ENCODE measurements around the gene KCTD17. TPM values are rescaled to one million over a fixed set of nuclear protein-coding genes. Genes with fewer than 3 reads are reported as not detected.

The KCTD17 gene
- total and polyA plus RNA-seq, 2 donors from 2014 or later: 9.6 to 13.9 TPM

DNA sequence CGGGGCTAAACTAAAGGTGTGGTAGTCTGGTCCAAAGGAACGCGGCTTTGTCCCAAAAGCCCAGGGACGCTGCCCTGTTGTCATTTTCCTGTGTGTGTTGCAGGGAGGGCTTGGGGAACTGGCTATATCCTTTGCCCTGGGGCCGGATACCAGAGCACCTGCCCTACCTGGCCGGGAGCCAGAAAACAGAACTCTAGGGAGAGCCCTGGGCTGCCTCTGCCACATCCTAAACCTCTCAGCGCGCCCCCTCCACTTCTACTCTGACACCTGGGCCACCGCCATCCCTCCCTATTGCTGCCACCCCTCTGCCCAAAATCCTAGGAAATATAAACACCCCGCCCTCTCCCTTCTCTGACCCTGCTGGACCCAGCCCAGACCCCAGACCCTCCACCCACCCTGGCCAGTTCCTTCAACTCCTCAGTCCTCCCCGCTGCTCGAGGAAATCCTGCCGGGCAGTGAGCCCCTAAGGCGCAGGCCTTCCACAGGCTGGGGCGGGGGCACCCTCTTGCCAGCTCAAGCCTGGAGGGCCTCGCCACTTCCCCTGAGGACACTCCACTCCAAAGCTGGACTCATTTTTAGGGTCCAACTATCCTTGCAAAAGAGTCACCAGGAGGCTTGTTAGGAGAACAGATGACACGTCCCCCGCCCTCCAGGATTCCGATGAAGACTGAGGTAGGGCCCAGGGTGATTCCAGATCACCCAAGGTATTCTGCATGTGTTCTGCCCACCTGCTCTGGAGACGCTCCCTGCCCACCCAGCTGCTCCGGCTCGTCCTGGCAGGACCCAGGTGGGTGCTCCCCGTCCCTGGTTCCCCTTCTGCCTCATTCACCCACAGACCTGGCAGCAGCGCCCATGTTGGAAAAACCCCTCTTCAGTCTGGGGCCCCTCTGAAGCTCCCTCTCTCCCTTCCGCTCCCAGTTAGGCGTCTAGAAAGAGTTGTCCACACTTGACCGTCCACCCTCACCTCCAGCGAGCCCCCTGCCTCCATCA lies 12.2 kb downstream of the KCTD17 start:
- DNase-seq (peak in 3 of 5 donors; percentile 41 to 67 (median 53)), FAIRE-seq (no peak)
- Histone ChIP-seq H3K4me3 (ENCODE audit: low read length in 3 of 3) (no peak overlapping the region), H3K4me1 (ENCODE audit: control insufficient read depth in 2 of 3, insufficient read depth in 2 of 3, low read depth in 1 of 3, low read length in 3 of 3) (no peaks in the 10 kb centered on the region), H3K27ac (ENCODE audit: low read depth in 2 of 2, low read length in 2 of 2) (no peak overlapping the region), H3K36me3 (ENCODE audit: control insufficient read depth in 2 of 3, insufficient read depth in 3 of 3, low read length in 3 of 3) (no peaks in the 10 kb centered on the region), H3K9ac (ENCODE audit: low read length in 3 of 3) (no peak overlapping the region), H3K9me3 (ENCODE audit: control insufficient read depth in 2 of 3, insufficient read depth in 1 of 3, low read length in 3 of 3) (no peaks in the 10 kb centered on the region), H3K27me3 (ENCODE audit: control insufficient read depth, insufficient read depth, low read length) (no peaks in the 10 kb centered on the region)
- TF ChIP-seq, protein P1, sequence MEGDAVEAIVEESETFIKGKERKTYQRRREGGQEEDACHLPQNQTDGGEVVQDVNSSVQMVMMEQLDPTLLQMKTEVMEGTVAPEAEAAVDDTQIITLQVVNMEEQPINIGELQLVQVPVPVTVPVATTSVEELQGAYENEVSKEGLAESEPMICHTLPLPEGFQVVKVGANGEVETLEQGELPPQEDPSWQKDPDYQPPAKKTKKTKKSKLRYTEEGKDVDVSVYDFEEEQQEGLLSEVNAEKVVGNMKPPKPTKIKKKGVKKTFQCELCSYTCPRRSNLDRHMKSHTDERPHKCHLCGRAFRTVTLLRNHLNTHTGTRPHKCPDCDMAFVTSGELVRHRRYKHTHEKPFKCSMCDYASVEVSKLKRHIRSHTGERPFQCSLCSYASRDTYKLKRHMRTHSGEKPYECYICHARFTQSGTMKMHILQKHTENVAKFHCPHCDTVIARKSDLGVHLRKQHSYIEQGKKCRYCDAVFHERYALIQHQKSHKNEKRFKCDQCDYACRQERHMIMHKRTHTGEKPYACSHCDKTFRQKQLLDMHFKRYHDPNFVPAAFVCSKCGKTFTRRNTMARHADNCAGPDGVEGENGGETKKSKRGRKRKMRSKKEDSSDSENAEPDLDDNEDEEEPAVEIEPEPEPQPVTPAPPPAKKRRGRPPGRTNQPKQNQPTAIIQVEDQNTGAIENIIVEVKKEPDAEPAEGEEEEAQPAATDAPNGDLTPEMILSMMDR (IDR thresholded peaks at IDR 0.05; ENCODE audit: borderline replicate concordance, extremely low read depth, insufficient read depth): no peak
- intact Hi-C loops (cut with DNase I): no loop called here

- Histone ChIP-seq H3K9ac (ENCODE audit: low read length in 3 of 3) (no peak overlapping the region), H3K4me3 (ENCODE audit: low read length in 3 of 3) (no peak overlapping the region), H3K27me3 (ENCODE audit: control insufficient read depth, insufficient read depth, low read length) (peaks cover 3% of the 10 kb centered on the region), H3K27ac (ENCODE audit: low read depth in 2 of 2, low read length in 2 of 2) (no peak overlapping the region), H3K36me3 (ENCODE audit: control insufficient read depth in 2 of 3, insufficient read depth in 3 of 3, low read length in 3 of 3) (no peaks in the 10 kb centered on the region), H3K9me3 (ENCODE audit: control insufficient read depth in 2 of 3, insufficient read depth in 1 of 3, low read length in 3 of 3) (no peaks in the 10 kb centered on the region), H3K4me1 (ENCODE audit: control insufficient read depth in 2 of 3, insufficient read depth in 2 of 3, low read depth in 1 of 3, low read length in 3 of 3) (no peaks in the 10 kb centered on the region)
- intact Hi-C loops (cut with DNase I): no loop called here
- no peak for FAIRE-seq
- DNase-seq: no peak
- TF ChIP-seq, protein P1 (IDR thresholded peaks at IDR 0.05; ENCODE audit: borderline replicate concordance, extremely low read depth, insufficient read depth): no peak
Measured at GRCh38 chr22:37064553-37064952, 13.0 kb downstream of the KCTD17 start.

DNA sequence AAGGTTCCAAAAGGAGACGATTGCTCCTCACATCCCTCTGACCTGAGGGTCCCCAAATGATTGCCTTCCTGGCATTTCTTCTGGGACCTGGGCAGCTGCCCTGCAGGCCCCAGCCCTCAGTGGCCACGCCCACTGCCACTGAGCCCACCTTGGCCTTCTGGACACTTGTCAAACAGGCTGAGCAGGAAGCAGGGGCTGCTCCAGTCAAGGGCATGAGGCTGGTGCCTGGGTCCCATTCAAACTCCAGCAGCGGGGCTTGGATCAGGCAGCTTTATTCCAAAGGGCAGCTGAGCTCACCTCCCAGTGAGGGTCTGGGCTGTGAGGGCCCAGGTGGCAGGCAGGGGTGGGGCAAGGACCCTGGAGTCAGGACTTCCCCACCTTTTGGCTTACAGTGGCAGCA lies 13.6 kb downstream of the KCTD17 start:
- no peak for FAIRE-seq
- peaks cover 3% of the 10 kb centered on the region for H3K27me3 ChIP-seq (ENCODE audit: control insufficient read depth, insufficient read depth, low read length)
- intact Hi-C loops (cut with DNase I): no loop called here

More for the DNA sequence above, 13.6 kb downstream of the KCTD17 start:
- Histone ChIP-seq H3K36me3 (ENCODE audit: control insufficient read depth in 2 of 3, insufficient read depth in 3 of 3, low read length in 3 of 3) (no peaks in the 10 kb centered on the region), H3K9ac (ENCODE audit: low read length in 3 of 3) (no peak overlapping the region), H3K27ac (ENCODE audit: low read depth in 2 of 2, low read length in 2 of 2) (no peak overlapping the region), H3K4me1 (ENCODE audit: control insufficient read depth in 2 of 3, insufficient read depth in 2 of 3, low read depth in 1 of 3, low read length in 3 of 3) (no peaks in the 10 kb centered on the region), H3K9me3 (ENCODE audit: control insufficient read depth in 2 of 3, insufficient read depth in 1 of 3, low read length in 3 of 3) (no peaks in the 10 kb centered on the region), H3K4me3 (ENCODE audit: low read length in 3 of 3) (no peak overlapping the region)
- DNase-seq: peak in 3 of 5 donors; percentile 47 to 52 (median 50)
- TF ChIP-seq, protein P1 (IDR thresholded peaks at IDR 0.05; ENCODE audit: borderline replicate concordance, extremely low read depth, insufficient read depth): no peak

Measured in kidney (tissue), 14 donors.